Measurements from ENCODE around the gene FBN1.

The FBN1 gene

GRCh38 chr15:48681353-48681752 lies 35.8 kb upstream of the FBN1 start (continued):
- no peak for TF ChIP-seq TCF4 (CRISPR knock-in tag; IDR thresholded peaks at IDR 0.05; ENCODE audit: borderline replicate concordance)

GRCh38 chr15:48680841-48681240 lies 35.3 kb upstream of the FBN1 start:
- TF ChIP-seq ZFP3 (CRISPR knock-in tag; IDR thresholded peaks at IDR 0.05): no peak
- TF ChIP-seq PPARA (CRISPR knock-in tag; IDR thresholded peaks at IDR 0.05; ENCODE audit: borderline replicate concordance): no peak
- no peak for TF ChIP-seq TOX (CRISPR knock-in tag; IDR thresholded peaks at IDR 0.05; ENCODE audit: borderline replicate concordance)
- no peak for TF ChIP-seq TCF4 (CRISPR knock-in tag; IDR thresholded peaks at IDR 0.05; ENCODE audit: borderline replicate concordance)
- no peak for TF ChIP-seq POU6F1 (CRISPR knock-in tag; IDR thresholded peaks at IDR 0.05; ENCODE audit: borderline replicate concordance, low read depth)
- no peak for TF ChIP-seq TSHZ2 (CRISPR knock-in tag; IDR thresholded peaks at IDR 0.05)
- TF ChIP-seq RARB (CRISPR knock-in tag; IDR thresholded peaks at IDR 0.05): no peak
- no peak for TF ChIP-seq GLIS3 (CRISPR knock-in tag; IDR thresholded peaks at IDR 0.05)
- no peak for TF ChIP-seq ESRRG (CRISPR knock-in tag; IDR thresholded peaks at IDR 0.05)
- no peak for TF ChIP-seq PATZ1 (CRISPR knock-in tag; IDR thresholded peaks at IDR 0.05; ENCODE audit: borderline replicate concordance)
- no peak for TF ChIP-seq ISL1 (CRISPR knock-in tag; IDR thresholded peaks at IDR 0.05)
- TF ChIP-seq CSDC2 (CRISPR knock-in tag; IDR thresholded peaks at IDR 0.05): no peak
- no peak for TF ChIP-seq SNAI2 (CRISPR knock-in tag; IDR thresholded peaks at IDR 0.05)
- no peak for TF ChIP-seq ZNF565 (CRISPR knock-in tag; conservative IDR thresholded peaks at IDR 0.05; ENCODE audit: low read depth)
- ATAC-seq: peak; percentile 94

GRCh38 chr15:48679952-48680351 lies 34.4 kb upstream of the FBN1 start:
- TF ChIP-seq ESRRG (CRISPR knock-in tag; IDR thresholded peaks at IDR 0.05): no peak
- no peak for TF ChIP-seq RARB (CRISPR knock-in tag; IDR thresholded peaks at IDR 0.05)
- TF ChIP-seq TOX (CRISPR knock-in tag; IDR thresholded peaks at IDR 0.05; ENCODE audit: borderline replicate concordance): no peak
- no peak for TF ChIP-seq ZNF70 (CRISPR knock-in tag; IDR thresholded peaks at IDR 0.05)
- TF ChIP-seq TCF4 (CRISPR knock-in tag; IDR thresholded peaks at IDR 0.05; ENCODE audit: borderline replicate concordance): no peak
- no peak for TF ChIP-seq OSR1 (CRISPR knock-in tag; IDR thresholded peaks at IDR 0.05)
- TF ChIP-seq ZFP3 (CRISPR knock-in tag; IDR thresholded peaks at IDR 0.05): no peak
- TF ChIP-seq TSHZ2 (CRISPR knock-in tag; IDR thresholded peaks at IDR 0.05): no peak
- TF ChIP-seq PPARA (CRISPR knock-in tag; IDR thresholded peaks at IDR 0.05; ENCODE audit: borderline replicate concordance): no peak
- TF ChIP-seq CSRNP3 (CRISPR knock-in tag; IDR thresholded peaks at IDR 0.05): no peak
- TF ChIP-seq ISL1 (CRISPR knock-in tag; IDR thresholded peaks at IDR 0.05): no peak
- TF ChIP-seq ZC3H10 (CRISPR knock-in tag; IDR thresholded peaks at IDR 0.05): no peak
- TF ChIP-seq ARNTL (CRISPR knock-in tag; IDR thresholded peaks at IDR 0.05; ENCODE audit: borderline replicate concordance, low read depth): no peak
- TF ChIP-seq SNAI2 (CRISPR knock-in tag; IDR thresholded peaks at IDR 0.05): no peak
- no peak for TF ChIP-seq CSDC2 (CRISPR knock-in tag; IDR thresholded peaks at IDR 0.05)
- TF ChIP-seq CREB5 (CRISPR knock-in tag; IDR thresholded peaks at IDR 0.05; ENCODE audit: low read depth): no peak
- TF ChIP-seq ZNF565 (CRISPR knock-in tag; conservative IDR thresholded peaks at IDR 0.05; ENCODE audit: low read depth): no peak
- TF ChIP-seq ZNF8 (CRISPR knock-in tag; IDR thresholded peaks at IDR 0.05): no peak
- no peak for ATAC-seq
